Activated effector memory CD4-positive, alpha-beta T cell treated with Interleukin-2 at 50 U/mL for 16 hours (primary cell): ENCODE results near the gene FOXK1.

Experiments used
- DNase-seq: peaks from one replicate; pipeline ENCODE4 v3.0.0-alpha.2; 2020

Gene FOXK1

DNA sequence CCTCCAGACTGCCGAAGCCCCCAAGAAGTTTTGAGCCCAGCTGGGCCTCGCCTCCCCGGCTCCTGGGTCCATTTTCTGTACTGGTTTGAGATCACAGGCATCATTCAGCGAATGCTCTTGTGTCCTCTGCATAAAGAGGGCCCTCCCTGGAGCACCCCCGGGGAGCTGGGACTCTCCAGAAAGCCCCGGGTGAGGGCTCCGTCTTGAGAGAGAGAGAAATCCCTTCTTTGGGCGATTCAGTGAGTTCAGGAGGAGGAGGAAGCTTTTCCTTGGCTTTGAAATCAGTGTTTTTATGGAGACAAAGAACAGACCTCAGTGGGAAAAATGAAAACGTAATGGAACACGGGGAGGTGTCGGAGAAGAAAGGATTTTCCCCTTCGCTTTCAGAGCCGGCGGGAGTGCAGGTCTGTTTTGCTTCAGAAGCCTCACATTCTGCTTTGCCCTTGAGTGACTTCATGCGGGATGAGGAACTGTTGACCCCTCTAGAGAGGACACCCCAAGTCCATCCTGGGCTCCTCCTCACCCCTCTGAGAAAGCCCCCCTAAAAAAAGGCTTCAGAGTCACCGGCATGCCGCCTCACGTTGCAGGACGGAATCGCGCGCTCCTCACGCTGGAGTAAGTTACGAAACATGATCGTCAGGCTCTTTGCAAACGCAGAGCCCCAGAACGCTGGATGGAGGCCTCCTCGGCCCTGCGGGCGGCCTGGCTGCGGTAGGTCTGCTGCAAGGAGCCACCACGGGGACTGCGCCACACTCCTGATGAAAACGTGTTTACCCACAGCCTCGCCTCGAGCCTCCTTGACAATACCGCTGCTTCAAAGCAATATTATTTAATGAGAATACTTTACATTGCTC is 84.8 kb downstream of the FOXK1 start:
- DNase-seq: no peak

- no peak for DNase-seq
Observed at GRCh38 chr7:4768597-4769569, 86.8 kb downstream of the FOXK1 start.

DNA sequence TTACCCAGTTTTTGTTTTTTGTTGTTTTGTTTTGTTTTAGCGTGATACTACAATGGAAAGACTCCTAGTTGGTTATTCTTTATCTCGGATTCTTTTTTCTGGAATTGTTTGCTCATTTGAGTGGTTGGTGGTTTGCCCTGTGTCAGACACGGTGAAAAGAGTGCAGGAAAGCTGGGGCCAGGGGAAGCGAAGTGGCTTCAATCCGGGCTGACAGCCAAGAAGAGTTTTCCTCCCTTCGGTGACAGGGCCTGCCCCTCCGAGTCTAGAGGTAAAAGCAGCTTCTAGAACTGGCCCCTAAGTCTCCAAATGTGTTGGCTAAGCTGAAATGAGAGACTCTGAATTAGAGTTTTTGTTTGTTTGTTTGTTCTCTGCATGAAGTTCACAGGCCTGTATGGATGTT is 87.7 kb downstream of the FOXK1 start:
- no peak for DNase-seq

DNA sequence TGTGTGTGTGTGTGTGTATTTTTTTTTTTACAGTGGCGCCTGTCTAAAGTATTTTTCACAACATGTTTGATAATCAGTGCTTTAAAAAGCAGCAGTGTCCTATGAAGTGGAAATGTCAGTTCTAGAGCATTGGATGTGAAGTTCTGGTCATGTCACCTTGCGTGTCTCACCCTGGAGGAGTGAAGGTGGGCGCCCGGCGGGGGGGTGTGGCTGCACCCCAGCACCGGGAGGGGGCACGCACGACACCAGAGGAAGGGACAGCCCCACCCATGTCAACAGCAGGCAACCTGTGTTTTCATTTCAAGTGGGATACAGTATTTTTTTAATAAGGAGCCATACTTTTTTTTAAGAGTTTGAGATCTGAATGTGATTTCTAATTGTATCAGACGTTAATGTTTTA is 88.8 kb downstream of the FOXK1 start:
- no peak for DNase-seq

- DNase-seq: no peak
Observed at GRCh38 chr7:4771737-4772136, 89.6 kb downstream of the FOXK1 start.

DNA sequence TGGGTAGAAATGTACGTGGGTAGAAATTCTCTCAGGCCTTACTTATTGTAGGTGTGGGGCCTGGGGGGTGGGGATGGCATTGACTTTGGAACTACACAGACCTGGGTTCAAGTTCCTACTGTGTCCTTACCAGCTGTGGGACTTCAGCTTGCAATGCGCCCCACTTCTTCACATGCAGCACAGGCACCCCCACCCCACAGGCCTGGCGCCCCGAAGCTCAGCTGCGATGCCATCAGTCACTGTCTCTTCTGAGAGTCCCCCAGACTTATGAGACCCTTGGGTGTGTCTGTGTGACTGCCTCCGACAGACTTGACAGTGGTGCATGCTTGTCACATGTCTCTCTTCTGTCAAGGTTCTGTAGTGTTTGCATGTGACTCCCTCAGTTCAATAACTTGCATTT is 90.2 kb downstream of the FOXK1 start:
- no peak for DNase-seq

DNA sequence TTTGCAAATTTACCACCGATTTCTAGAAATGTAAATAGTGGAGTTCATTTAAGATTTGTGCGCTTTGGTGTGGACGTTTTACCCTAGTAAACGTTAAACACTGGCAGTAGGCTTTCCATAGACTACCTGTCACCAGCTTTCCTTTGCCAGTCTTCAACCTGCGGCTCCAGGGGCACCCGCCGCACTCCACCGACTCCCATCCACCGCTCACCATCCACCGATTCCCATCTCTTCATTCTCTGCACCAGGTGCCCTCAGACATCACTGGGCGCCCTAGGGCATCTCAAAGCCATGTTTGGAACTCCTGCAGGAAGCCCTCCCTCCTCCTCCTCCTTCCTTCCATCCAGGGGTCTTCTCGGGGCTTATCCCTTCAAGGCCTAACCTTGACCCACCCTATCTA is 91.9 kb downstream of the FOXK1 start:
- no peak for DNase-seq

DNA sequence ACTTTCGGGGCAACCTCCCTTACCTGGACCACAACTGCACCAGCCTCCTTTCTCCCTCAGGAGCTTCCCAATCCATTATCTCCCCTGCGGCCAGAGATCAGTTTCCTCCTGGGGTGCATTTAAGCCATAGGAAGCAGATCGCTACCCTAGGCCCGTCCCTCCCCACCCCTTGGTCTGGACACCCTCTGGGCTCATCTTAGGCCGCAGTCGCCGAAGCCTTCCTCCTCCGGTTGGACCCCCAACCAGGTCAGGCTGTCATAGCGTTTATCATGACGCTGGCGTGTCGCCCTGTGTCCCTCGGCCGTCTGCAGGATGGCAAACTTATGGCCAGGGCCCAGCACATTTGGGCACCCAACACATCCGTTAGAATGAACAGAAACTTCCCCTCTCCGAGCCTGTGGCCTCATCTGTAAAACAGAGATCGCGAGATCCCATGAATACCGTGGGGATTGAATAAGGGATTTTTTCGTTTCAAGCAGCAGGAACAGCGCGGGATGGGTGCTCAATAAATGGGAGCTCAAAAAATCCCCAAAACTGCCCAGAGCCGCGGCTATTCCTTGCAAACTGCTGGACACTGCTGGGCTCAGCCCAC is 92.7 kb downstream of the FOXK1 start:
- no peak for DNase-seq

DNA sequence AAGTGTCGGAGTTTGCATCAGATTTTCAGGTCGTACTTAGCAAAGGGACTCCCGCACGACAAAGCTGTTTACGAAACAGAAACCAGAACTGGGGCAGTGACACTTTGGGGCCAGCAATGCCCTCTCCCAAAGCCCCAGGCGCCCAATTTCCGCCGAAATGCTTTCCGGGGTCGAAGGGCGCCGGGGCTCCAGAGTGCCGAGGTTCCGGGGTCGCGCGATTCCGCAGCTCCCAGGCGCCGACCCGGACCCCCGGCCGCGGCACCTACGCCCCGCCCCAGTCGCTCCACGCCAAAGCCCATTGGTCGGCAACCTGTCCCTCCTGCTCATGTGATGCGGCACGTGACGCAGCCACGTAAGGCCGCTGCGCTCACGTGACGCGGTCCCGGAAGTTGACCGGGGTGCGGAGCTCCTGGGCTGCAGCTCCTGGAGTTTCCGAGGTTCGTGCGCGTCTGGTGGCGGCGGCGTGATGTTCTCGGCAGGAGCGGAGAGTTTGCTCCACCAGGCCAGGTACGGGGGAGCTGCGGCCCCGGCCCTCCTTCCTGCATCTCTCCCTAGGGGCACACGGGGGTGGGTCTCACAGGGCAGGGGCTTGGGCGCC is 93.3 kb downstream of the FOXK1 start, which contains the start of gene AP5Z1:
AP5Z1 (plus strand) TSS at position 374 of the 598 bp plus-strand sequence; CDS start at position 467, 93 bp downstream.
- DNase-seq: peak; percentile 93

DNA sequence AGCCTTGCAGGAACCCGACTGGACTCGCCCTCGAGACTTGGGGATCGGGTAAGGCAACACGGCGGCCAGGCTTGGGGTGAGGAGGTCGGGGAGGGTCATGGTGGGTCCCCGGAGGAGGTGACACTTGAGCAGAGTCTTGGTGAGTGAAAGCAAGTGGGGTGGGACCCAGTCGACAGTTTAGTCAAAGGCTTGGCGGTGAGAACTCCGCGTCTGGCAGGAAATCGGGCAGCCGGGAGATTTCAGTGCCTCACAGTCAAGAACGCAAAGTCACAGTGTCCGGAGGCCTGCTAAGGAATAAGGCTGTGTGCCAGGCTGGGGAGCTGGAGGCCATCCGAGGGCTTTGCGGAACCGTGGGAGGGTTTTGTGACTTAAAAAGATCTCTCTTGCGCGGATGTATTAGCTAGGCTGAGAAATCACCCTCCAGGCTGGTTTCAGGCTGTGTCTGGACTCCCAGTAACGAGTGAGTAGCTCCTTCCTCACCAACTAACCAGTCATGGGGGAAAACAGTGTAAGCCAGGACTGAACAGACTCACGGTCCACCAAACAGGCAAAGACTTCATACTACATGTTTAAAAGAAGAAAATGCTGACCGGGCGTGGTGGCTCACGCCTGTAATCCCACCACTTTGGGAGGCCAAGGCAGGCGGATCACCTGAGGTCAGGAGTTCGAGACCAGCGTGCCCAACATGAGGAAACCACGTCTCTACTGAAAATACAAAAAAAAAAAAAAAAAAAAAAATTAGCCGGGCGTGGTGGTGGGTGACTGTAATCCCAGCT is 93.9 kb downstream of the FOXK1 start:
- peak; percentile 53 for DNase-seq

GRCh38 chr7:4779118-4779517 is 97.0 kb downstream of the FOXK1 start:
- DNase-seq: no peak

DNA sequence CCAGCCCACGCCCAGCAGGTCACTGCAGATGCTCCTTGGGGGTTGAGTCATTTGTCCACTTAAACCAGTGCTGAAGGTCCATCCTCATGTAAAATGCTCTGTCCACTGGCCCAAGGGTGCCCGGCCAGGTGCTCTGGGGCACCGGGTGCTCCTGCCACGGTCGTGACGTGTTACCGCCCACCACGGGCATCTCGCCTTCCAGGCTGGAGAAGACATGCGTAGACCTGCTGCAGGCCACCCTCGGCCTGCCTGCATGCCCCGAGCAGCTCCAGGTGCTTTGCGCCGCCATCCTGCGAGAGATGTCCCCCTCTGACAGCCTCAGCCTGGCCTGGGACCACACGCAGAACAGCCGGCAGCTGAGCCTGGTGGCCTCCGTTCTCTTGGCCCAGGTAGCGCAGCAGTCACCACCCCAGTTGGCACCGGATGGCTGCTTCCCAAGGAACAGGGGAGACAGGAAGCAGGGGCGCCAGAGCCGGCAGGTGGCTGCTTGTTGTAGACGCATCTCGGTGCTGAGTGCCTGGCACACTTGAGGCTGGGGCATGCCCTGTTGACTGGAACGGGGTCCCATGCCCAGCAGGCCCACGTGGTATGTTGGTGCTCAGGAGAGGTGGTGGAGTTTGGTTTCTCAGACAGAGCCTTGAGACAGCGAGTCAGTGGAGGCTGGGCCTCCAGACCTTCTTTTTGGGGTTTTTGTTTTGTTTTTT is 99.4 kb downstream of the FOXK1 start:
- DNase-seq: no peak

GRCh38 chr7:4782333-4783291 is 100.5 kb downstream of the FOXK1 start:
- DNase-seq: no peak

DNA sequence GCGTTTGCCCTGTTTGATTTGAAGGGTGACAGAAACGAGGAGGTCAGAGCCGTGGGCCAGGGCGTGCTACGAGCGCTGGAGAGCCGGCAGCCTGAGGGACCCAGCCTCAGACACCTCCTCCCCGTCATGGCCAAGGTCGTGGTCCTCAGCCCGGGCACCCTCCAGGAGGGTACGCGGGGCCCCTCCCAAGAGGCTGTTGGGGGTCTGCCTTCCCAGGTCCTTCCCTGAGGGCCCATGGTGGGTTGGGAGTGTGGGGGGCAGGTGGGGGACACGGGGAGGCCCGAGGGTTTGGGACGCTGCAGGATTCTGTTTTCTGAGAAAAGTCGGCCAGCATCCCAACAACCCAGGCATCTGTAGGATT is 101.2 kb downstream of the FOXK1 start:
- no peak for DNase-seq

DNA sequence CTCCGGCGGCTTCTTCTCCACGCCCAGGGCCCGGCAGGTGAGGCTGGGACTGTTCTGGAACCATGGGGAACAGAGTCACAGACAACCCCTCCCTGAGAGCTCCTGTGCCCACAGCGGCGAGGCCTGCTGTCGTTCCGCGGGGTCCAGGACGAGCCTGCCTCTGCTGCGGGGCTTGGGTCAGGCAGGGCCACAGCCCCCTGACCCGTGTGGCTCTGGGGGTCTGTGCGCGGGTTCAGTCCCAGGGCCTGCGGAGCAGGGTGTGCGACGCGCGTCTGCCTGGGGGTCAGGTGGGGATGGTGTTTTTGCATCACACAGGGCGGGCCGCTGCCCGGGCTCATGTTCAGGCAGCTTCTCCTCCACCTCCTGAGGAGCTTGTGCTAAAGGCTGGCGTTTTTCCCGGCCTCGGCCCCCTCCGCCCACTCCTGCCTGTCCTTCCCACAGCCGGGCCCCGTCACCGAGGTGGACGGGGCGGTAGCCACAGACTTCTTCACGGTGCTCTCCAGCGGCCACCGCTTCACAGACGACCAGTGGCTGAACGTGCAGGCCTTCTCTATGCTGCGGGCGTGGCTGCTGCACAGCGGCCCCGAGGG is 101.8 kb downstream of the FOXK1 start:
- DNase-seq: no peak

DNA sequence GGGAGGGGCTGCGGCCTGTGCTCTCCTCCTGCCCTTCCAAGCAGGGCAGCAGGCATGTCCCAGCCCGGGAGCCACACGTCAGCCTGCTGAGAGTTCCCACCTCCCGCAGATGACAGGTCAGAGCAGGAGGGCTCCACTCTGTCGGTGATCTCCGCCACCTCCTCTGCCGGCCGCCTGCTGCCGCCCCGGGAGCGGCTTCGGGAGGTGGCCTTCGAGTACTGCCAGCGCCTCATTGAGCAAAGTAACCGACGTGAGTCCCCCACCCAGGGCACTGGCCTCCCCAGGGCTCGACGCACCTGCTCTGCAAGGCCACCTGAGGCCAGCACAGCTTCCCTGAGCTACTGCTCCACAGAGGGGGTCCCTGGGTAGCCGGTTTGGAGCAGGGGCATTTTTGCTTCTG is 102.7 kb downstream of the FOXK1 start:
- no peak for DNase-seq

DNA sequence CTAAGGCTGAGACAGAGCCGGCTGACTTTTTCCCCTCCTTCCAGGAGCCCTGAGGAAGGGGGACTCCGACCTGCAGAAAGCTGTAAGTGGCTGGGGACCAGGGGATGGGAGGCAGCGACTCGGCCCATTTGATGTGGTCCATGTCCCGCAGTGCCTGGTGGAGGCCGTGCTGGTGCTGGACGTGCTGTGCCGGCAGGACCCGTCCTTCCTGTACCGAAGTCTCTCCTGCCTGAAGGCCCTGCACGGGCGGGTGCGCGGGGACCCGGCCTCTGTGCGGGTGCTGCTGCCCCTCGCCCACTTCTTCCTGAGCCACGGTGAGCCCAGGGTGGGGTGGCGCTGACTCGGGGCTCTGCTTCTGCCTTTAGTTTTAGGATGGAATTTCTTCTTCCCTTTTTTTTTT is 103.3 kb downstream of the FOXK1 start:
- DNase-seq: no peak

DNA sequence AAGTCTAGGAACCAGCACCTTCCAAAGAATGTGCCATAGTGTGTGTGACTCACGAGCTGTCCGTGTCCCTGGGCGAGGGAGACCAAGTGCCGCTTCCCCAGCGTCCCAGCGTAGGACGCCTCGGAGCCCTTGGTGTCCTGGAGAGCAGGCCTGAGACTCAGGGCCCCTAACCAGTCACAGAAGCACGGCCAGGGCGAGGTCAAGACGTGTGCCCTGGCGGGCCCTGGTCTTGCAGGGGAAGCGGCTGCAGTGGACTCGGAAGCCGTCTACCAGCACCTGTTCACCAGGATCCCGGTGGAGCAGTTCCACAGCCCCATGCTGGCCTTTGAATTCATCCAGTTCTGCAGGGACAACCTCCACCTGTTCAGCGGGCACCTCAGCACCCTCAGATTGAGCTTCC is 103.9 kb downstream of the FOXK1 start:
- DNase-seq: no peak

DNA sequence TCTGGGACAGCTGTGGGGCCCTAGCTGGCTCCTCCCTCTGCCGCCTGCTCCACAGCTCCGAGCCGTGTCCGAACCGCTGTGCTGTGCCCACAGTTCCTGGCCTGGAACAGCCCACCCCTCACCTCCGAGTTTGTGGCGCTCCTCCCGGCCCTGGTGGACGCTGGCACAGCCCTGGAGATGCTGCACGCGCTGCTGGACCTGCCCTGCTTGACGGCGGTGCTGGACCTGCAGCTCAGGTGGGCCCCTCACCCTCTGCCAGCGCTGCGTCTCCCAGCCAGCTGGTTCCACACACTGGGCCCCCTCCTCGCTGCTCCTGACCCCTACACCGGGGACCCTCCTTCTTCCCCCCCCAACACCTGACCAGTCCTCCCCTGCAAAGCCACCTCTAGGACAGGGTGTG is 105.4 kb downstream of the FOXK1 start:
- no peak for DNase-seq
